Measurements from ENCODE around the gene MESP2.
"Not testable (repeated sequence)": the region's sequence is repeated elsewhere in the genome, so short reads cannot be mapped to it uniquely, and the experiment has no call there.

The MESP2 gene

GRCh38 chr15:89781891-89782618, 5.9 kb downstream of the MESP2 start:
- no peak for DNase-seq

- not testable (repeated sequence) for DNase-seq
Observed at GRCh38 chr15:89782619-89782950, 6.5 kb downstream of the MESP2 start.

DNA sequence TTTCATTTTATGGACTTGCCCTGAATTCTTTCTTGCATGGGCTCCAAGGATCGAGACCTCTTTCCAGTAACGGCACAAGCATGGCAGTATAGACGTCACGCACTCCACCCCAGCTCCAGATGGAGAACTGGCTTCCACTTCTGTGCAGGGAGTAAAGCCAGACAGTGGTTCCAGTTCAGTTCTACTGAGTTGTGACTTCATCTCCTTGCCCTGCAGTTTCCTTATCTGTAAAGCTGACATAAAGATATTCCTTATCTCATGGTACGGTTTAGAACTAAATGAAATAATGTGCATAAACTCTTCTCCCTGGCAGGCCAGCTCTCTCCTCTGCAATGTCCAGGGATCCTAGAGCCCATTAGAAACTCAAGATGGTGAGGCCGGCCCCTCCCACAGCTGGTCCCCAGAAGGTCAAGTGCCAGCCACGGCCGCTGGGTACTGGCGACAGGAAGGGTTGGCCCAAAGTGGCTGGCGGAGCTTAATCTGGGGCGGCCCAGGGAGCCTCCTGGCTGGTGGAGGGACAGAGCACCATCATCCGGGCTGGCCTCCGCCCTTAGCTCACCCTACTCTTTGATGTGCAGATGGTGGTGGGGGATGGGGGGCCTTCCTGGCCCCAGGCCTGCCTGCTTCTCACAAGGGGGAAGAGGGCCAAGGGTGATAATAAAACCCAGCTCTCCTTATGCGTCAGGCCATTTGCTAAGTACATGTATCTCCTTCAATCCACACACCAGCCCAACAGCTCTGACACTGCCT, 7.2 kb downstream of the MESP2 start:
- no peak for DNase-seq

DNA sequence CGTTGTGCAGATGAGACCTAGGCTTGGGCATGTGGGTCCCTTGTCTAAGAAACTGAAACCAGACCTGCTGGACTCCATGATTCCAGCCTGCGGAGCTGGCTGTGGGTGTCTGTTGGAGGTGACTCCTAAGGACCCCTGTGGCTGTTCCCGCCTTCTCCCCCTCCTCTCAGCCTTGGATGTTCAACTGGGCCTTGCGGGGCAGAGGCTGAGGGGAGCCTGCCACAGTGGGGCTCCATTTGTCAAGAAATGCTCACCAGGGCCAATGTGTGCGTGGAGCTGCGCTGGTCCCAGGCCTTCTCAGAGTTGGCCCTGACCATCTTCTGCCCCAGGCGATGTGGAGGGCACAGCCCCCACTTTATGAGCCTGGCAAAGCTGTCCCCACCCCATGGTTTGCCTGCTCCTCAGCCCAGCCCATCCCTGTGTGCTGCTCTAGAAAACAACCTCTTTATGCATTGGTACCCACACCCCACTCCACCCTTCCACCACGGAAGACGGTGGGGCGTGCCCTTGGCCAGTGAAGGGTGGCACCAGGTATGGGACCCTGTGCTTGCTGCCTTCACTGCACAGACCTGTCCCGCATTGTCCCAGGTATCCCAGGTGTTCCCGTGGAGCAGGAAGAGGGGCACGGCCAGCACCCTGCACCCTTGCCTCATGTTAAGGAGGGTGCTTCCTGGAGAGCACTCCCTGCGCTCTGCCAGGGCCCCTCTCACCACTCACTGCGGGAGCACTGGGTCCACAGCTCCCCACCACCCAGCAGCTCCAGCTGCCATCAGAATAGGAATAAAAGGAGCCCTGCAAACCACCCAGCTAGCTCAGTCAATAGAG, 7.9 kb downstream of the MESP2 start:
- no peak for DNase-seq

- DNase-seq = no peak
Observed at GRCh38 chr15:89784686-89784960, 8.5 kb downstream of the MESP2 start.

GRCh38 chr15:89785064-89785773, 9.1 kb downstream of the MESP2 start:
- no peak for DNase-seq

- no peak for DNase-seq
Observed at GRCh38 chr15:89785774-89786140, 9.6 kb downstream of the MESP2 start.

GRCh38 chr15:89787944-89788343, 11.8 kb downstream of the MESP2 start:
- DNase-seq = no peak

DNA sequence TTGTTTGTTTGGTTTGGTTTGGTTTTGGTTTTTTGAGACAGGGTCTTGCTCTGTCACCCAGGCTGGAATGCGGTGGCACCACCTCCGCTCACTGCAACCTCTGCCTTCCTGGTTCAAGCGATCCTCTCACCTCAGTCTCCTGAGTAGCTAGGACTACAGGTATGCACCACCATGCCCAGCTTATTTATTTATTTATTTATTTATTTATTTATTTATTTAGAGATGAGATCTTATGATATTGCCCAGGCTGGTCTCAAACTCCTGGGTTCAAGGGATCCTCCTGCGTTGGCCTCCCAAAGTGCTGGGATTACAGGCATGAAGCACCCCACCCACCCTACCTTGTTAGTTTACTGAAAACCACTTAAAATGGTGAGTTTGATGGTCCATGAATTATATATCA, 12.5 kb downstream of the MESP2 start:
- not testable (repeated sequence) for DNase-seq

- no peak for DNase-seq
Observed at GRCh38 chr15:89790206-89790605, 14.1 kb downstream of the MESP2 start.

DNA sequence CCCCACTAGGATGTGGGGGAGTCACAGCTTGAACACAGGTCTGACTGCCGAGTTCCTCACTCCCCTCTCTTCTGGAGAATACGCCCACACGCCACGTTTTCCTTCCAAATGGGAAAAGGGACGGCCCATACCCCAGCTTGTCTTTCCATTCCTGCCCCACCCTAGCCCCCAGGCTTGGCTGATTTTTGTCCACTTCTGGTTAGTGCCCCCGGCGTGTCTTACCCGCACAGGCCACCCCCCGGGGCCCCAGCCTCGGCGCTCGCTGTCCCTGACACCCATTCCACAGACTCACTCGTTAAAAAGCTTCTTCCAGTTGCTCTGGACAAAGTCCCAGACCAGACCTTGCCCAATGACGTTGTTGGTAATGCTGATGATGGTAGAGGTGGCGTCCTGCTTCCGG, 14.5 kb downstream of the MESP2 start:
- no peak for DNase-seq

GRCh38 chr15:89792106-89792805, 16.1 kb downstream of the MESP2 start:
- DNase-seq = no peak

- no peak for DNase-seq
Observed at GRCh38 chr15:89794627-89795241, 18.6 kb downstream of the MESP2 start.

GRCh38 chr15:89795996-89796395, 19.9 kb downstream of the MESP2 start:
- DNase-seq = no peak

DNA sequence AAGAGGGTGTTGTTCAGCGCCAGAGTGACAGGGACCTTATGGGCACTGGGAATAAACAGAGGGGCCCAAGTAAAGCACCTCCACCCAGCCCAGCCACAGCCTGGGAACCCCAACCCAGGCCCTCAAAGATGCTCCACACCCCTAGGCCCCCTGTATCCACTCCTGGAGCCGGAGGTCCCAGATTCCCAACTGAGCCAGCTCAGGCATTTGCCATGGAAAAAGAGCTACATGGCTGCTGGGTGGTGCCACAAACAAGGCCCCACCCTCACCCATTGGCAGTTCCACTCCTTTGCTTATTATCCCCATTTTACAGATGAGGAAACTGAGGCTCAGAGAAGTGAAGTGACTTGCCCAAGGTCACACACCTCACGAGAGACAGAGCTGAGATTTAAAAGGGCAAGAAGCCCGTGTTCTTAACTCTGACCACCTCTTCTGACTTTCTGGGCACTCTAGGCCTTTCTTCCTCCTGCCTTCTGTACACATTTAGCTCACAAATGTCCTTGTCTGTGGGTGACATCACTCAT, 21.6 kb downstream of the MESP2 start:
- no peak for DNase-seq

DNA sequence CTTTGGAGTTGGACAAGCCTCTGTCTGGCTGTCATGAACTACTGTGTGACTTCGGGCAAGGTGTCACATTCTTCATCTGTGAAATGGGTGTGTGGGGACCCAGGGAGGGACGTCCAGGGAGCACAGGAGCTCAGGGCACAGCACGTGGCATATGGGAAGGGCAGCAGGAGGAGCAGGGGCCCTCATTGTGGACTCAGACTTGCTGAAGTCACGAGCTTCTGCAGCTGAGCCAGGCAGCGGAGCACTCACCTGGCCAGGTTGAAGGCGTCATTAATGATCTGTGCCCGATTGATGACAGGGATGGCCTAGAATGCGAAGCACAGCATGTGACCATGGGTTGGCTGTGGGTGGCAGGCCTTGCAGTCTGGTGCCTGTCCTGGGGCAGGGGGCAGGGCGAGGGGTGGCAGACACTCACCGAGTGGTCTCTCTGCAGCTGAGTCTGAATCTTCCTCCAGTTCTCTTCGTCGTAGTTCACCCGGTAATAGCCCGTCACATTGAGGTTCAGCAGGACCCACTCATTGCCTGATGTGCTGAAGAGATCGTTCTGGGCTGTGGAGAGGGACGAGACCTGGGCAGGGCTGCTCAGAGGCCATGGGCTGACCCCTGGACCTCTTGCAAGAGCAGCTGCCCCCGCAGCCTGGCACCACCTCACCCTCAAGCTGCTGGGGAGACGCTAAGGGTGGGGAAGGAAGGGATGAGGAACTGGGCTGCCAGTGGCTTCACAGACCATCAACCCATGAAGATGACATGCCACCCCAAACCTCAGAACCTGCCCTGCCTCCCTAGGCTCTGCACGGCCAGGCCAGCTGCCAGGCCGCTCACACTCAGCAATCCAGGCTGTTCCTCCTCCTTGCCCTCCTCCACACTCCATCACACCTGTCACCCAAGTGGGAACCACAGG, 23.1 kb downstream of the MESP2 start:
- no peak for DNase-seq

DNA sequence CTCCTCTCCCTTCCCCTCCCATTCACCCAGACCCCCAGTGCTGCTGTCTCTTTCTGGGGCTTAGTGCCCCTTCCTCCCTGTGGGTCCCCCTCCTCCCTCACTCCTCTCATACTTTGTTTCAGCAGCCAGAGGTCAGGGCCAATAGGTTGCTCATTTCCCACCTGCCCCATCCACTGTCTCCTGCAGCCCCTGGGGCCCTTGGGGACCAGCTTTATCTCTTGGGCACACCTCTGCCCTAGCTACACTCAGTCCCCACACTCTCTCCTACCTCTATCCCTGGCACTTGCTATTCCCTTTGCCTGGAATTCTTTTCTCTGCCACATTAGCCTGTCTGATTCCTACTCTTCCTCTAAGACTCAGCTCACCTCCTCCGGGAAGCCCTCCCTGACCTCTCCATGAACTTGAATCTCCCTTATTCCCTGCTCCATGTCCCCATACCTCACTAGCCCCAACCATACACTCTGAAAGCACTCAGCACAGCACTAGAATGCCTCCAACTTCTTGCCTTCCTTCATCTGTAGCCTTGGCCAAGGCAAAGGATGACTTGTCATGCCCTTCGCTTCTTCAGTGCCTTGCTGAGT, 23.9 kb downstream of the MESP2 start:
- no peak for DNase-seq

DNA sequence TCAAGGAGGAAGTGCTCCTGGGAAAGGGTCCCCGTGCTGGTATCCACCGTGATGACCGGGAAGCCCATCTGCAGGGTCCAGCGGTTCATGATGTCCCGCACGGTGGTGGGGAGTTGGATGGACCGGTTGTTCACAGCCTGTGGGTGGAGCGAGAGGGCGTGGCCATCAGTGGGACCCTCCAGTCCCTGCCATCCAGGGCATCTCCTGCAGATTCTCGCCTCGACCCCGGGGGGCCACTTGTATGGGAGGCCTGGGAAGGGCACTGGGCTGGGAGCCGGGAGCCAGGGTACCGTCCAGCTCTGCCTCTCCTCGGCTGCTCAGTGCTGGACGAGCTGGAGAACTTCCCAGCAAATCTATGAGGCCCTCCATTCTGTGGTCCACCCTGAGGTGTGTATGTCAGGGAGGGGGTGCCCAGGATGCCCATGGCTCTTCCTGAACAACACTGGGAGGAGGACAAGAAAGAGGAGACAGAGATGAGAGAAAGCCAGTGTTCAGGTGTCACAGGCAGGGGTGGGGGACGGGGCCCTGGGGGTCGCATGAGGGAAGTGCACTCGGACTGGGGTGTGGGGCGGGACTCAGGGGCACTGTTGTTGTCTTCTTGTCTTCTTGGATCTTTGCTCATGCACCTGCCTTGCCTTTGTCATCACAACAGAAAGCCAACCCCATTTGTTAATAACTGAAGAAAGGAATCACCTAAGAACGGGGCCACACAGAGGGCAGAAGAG, 25.5 kb downstream of the MESP2 start:
- DNase-seq = no peak

- DNase-seq = no peak
Observed at GRCh38 chr15:89802231-89802928, 26.2 kb downstream of the MESP2 start.

All from NK-92 treated with Interleukin-12 subunit alpha and Interleukin-12 subunit beta, amount 100 ng/mL, for 24 hours (cell line).